H1 (cell line): Measurements from ENCODE around the gene KRTAP9-6. TPM values are rescaled to one million over a fixed set of nuclear protein-coding genes. Genes with fewer than 3 reads are reported as not detected.

Experiments
- CTCF ChIA-PET: fragments of 300-600 bp; sonication (Branson Sonifier 250); formaldehyde crosslinking; loops from one replicate; lab custom pipeline; 2021; ENCODE audit not compliant: partially characterized antibody; lab: Charles Lee
- POLR2A ChIA-PET: fragments of 300-600 bp; sonication (Branson Sonifier 250); formaldehyde crosslinking; loops from one replicate; lab custom pipeline; 2021; ENCODE audit warnings: inconsistent platforms; ENCODE audit not compliant: partially characterized antibody; lab: Charles Lee
- DNase-seq, 2 experiments: peaks; one replicate each; pipeline versions ENCODE4 v3.0.0 to v3.0.0-alpha.2; 2010 to 2022; ENCODE audit warnings: low spot score in 2 of 2, low read depth in 1 of 2, mixed read lengths in 1 of 2
- FAIRE-seq: peaks from 2 replicates; lab custom pipeline; 2011; peaks lifted over from hg19 to GRCh38; lab: Jason Lieb, UNC
- H2AFZ ChIP-seq: 2 replicates; pipeline ENCODE4 v1.8.1; 2012; ENCODE audit warnings: low read length, inconsistent platforms
- H2AK5ac ChIP-seq: 2 replicates; pipeline ENCODE4 v1.6.1; 2013; ENCODE audit warnings: low read depth, low read length
- H2BK120ac ChIP-seq: replicated peaks from 2 replicates; pipeline ENCODE3; 2013; ENCODE audit warnings: low read depth, low read length, inconsistent platforms
- H2BK12ac ChIP-seq: 2 replicates; pipeline ENCODE4 v1.6.1; 2013; ENCODE audit warnings: low read depth, low read length
- H2BK15ac ChIP-seq: 2 replicates; pipeline ENCODE4 v1.6.1; 2013; ENCODE audit warnings: low read length
- H2BK20ac ChIP-seq: 2 replicates; pipeline ENCODE4 v1.6.1; 2013; ENCODE audit warnings: low read length
- H2BK5ac ChIP-seq: 2 replicates; pipeline ENCODE4 v1.6.1; 2013; ENCODE audit warnings: low read depth, low read length
- H3K14ac ChIP-seq: 2 replicates; pipeline ENCODE4 v1.6.1; 2013; ENCODE audit warnings: inconsistent platforms; ENCODE audit not compliant: insufficient read length
- H3K18ac ChIP-seq: 2 replicates; pipeline ENCODE4 v1.6.1; 2013; ENCODE audit warnings: low read length; ENCODE audit errors: extremely low read depth
- H3K23ac ChIP-seq: 2 replicates; pipeline ENCODE4 v1.6.1; 2013; ENCODE audit warnings: inconsistent platforms; ENCODE audit not compliant: insufficient read length
- H3K23me2 ChIP-seq: 2 replicates; pipeline ENCODE4 v1.6.1; 2013; ENCODE audit warnings: low read depth, low read length
- H3K27ac ChIP-seq: 2 replicates; pipeline ENCODE4 v1.6.1; 2011; ENCODE audit warnings: low read depth, low read length, inconsistent platforms
- H3K27me3 ChIP-seq, 4 experiments: replicated peaks in 1 of 4; 1 replicate in 1 of 4; 2 replicates in 3 of 4; pipeline versions ENCODE4 v1.6.1 to v1.8.1; 2011 to 2013; ENCODE audit warnings: low read length in 3 of 4, mild to moderate bottlenecking in 3 of 4, inconsistent platforms in 2 of 4, mixed read lengths in 2 of 4, moderate library complexity in 1 of 4; ENCODE audit not compliant: control insufficient read depth in 3 of 4, insufficient read depth in 3 of 4; ENCODE audit errors: extremely low read depth in 1 of 4
- H3K36me3 ChIP-seq, 4 experiments: 2 replicates each; pipeline versions ENCODE4 v1.6.1 to v1.8.1; 2011 to 2013; ENCODE audit warnings: mild to moderate bottlenecking in 4 of 4, low read length in 3 of 4, moderate library complexity in 2 of 4, control low read depth in 1 of 4, inconsistent platforms in 1 of 4; ENCODE audit not compliant: insufficient read depth in 4 of 4, control insufficient read depth in 2 of 4
- H3K4ac ChIP-seq: replicated peaks from 2 replicates; pipeline ENCODE3; 2013; ENCODE audit warnings: low read length, low read depth, mixed read lengths, inconsistent platforms; ENCODE audit not compliant: insufficient read length
- H3K4me1 ChIP-seq, 4 experiments: replicated peaks in 1 of 4; 1 replicate in 1 of 4; 2 replicates in 3 of 4; pipeline versions ENCODE4 v1.6.1 to v1.8.1; 2011 to 2013; ENCODE audit warnings: low read length in 3 of 4, inconsistent platforms in 2 of 4, mixed read lengths in 1 of 4; ENCODE audit not compliant: insufficient read depth in 4 of 4, control insufficient read depth in 3 of 4
- H3K4me2 ChIP-seq, 2 experiments: 2 replicates each; pipeline versions ENCODE4 v1.6.1 to v1.8.1; 2011 to 2013; ENCODE audit warnings: low read depth in 2 of 2, low read length in 2 of 2, control low read depth in 1 of 2, inconsistent platforms in 1 of 2, mild to moderate bottlenecking in 1 of 2; ENCODE audit not compliant: insufficient read depth in 1 of 2
- H3K4me3 ChIP-seq, 4 experiments: fragments of 200-600, 300-600 bp in 1 of 4; sonication (generic), shearing (Covaris generic), sonication (Bioruptor Twin) in 1 of 4; 2 replicates each; pipeline versions ENCODE4 v1.5.1 to v1.8.1; 2011 to 2016; ENCODE audit warnings: low read length in 4 of 4, low read depth in 3 of 4, control low read depth in 2 of 4, inconsistent platforms in 2 of 4, mild to moderate bottlenecking in 2 of 4, mixed read lengths in 1 of 4, moderate library complexity in 1 of 4; ENCODE audit not compliant: insufficient read depth in 2 of 4; ENCODE audit errors: extremely low read depth in 1 of 4
- H3K56ac ChIP-seq: replicated peaks from 2 replicates; pipeline ENCODE3; 2013; ENCODE audit warnings: low read depth, mild to moderate bottlenecking, mixed read lengths, low read length, inconsistent platforms; ENCODE audit not compliant: insufficient read length
- H3K79me1 ChIP-seq: 2 replicates; pipeline ENCODE4 v1.6.1; 2013; ENCODE audit warnings: low read depth, low read length, control low read depth
- H3K79me2 ChIP-seq, 2 experiments: 2 replicates each; pipeline versions ENCODE4 v1.6.1 to v1.8.1; 2012 to 2013; ENCODE audit warnings: low read length in 2 of 2, mild to moderate bottlenecking in 2 of 2, inconsistent platforms in 1 of 2; ENCODE audit not compliant: insufficient read depth in 2 of 2, control insufficient read depth in 1 of 2
- H3K9ac ChIP-seq, 4 experiments: replicated peaks in 1 of 4; 1 replicate in 1 of 4; 2 replicates in 3 of 4; pipeline versions ENCODE4 v1.6.1 to v1.8.1; 2011 to 2013; ENCODE audit warnings: low read depth in 3 of 4, low read length in 3 of 4, control low read depth in 2 of 4, mild to moderate bottlenecking in 2 of 4, moderate library complexity in 2 of 4, inconsistent platforms in 1 of 4; ENCODE audit errors: extremely low read depth in 1 of 4
- H3K9me3 ChIP-seq, 2 experiments: 2 replicates each; pipeline versions ENCODE4 v1.6.1 to v1.8.1; 2012 to 2013; ENCODE audit warnings: mild to moderate bottlenecking in 2 of 2, moderate library complexity in 2 of 2, control low read depth in 1 of 2, inconsistent platforms in 1 of 2, low read depth in 1 of 2, low read length in 1 of 2, mixed read lengths in 1 of 2; ENCODE audit not compliant: insufficient read depth in 2 of 2
- H4K20me1 ChIP-seq, 2 experiments: replicated peaks in 1 of 2; 2 replicates each; pipeline versions ENCODE3 to v1.8.1; 2011 to 2013; ENCODE audit warnings: inconsistent platforms in 2 of 2, low read length in 2 of 2, mild to moderate bottlenecking in 1 of 2; ENCODE audit not compliant: insufficient read depth in 2 of 2, control insufficient read depth in 1 of 2
- H4K5ac ChIP-seq: 2 replicates; pipeline ENCODE4 v1.6.1; 2013; ENCODE audit warnings: low read length, low read depth, mixed read lengths, inconsistent platforms; ENCODE audit not compliant: insufficient read length
- H4K8ac ChIP-seq: 2 replicates; pipeline ENCODE4 v1.8.0; 2013; ENCODE audit warnings: mild to moderate bottlenecking, moderate library complexity, low read length, inconsistent platforms; ENCODE audit not compliant: insufficient read depth; ENCODE audit errors: extremely low read depth
- H4K91ac ChIP-seq: replicated peaks from 2 replicates; pipeline ENCODE3; 2013; ENCODE audit warnings: low read length, mixed read lengths, inconsistent platforms; ENCODE audit not compliant: insufficient read length
- ATF3 ChIP-seq: IDR thresholded peaks from 2 replicates; pipeline ENCODE4 v1.6.1; 2011; ENCODE audit warnings: low read depth, mild to moderate bottlenecking, low read length; ENCODE audit not compliant: insufficient read depth
- CBX8 ChIP-seq: fragments of 300-800, 300-1000 bp; sonication (generic); IDR thresholded peaks from 2 replicates; pipeline ENCODE4 v1.7.1; 2016; ENCODE audit warnings: low read depth, low read length, borderline replicate concordance
- CHD1 ChIP-seq: IDR thresholded peaks from 2 replicates; pipeline ENCODE4 v1.6.1; 2012; ENCODE audit warnings: low read depth, low read length, improper control_type of control experiment
- JUND ChIP-seq: IDR thresholded peaks from 2 replicates; pipeline ENCODE4 v1.6.1; 2011; ENCODE audit warnings: mild to moderate bottlenecking, improper control_type of control experiment, low read length
- KDM5A ChIP-seq: fragments of 200-600 bp; IDR thresholded peaks from 2 replicates; pipeline ENCODE4 v1.7.1; 2012; ENCODE audit warnings: mild to moderate bottlenecking, low read length, inconsistent platforms, mixed read lengths
- MAFK ChIP-seq: IDR thresholded peaks from 2 replicates; pipeline ENCODE4 v1.6.1; 2012; ENCODE audit warnings: low read depth, mild to moderate bottlenecking, improper control_type of control experiment, low read length
- PHF8 ChIP-seq: fragments of 200-600 bp; sonication (generic); conservative IDR thresholded peaks from 2 replicates; pipeline ENCODE4 v1.7.1; 2012; ENCODE audit warnings: low read depth, mild to moderate bottlenecking, inconsistent platforms, low read length, moderate library complexity
- POLR2A ChIP-seq, 2 experiments: IDR thresholded peaks; 1 replicate in 1 of 2; 2 replicates in 1 of 2; pipeline ENCODE4 v1.6.1; 2011; ENCODE audit warnings: low read depth in 2 of 2, low read length in 2 of 2, mild to moderate bottlenecking in 2 of 2; ENCODE audit errors: control extremely low read depth in 1 of 2
- POU5F1 ChIP-seq: IDR thresholded peaks from 2 replicates; pipeline ENCODE4 v1.6.1; 2011; ENCODE audit warnings: low read depth, mild to moderate bottlenecking, low read length, moderate library complexity
- RBBP5 ChIP-seq: IDR thresholded peaks from 2 replicates; pipeline ENCODE4 v1.7.1; 2012; ENCODE audit warnings: low read depth, mild to moderate bottlenecking, inconsistent platforms, low read length, moderate library complexity, borderline replicate concordance
- RXRA ChIP-seq: IDR thresholded peaks from 2 replicates; pipeline ENCODE4 v1.6.1; 2011; ENCODE audit warnings: low read depth, mild to moderate bottlenecking, low read length, moderate library complexity; ENCODE audit not compliant: insufficient read depth
- SP4 ChIP-seq: IDR thresholded peaks from 2 replicates; pipeline ENCODE4 v1.6.1; 2012; ENCODE audit warnings: low read length, inconsistent platforms
- SRF ChIP-seq: IDR thresholded peaks from 2 replicates; pipeline ENCODE4 v1.6.1; 2011; ENCODE audit warnings: mild to moderate bottlenecking, low read depth, low read length, moderate library complexity
- ZNF274 ChIP-seq: IDR thresholded peaks from 2 replicates; pipeline ENCODE4 v1.7.0; 2012; ENCODE audit warnings: low read length, borderline replicate concordance; ENCODE audit errors: extremely low read depth
- WGBS, 2 experiments: shearing (Covaris generic) in 1 of 2; methylation state at CpG; one replicate each; pipeline versions ENCODE4 v1.1.6 to v1.1.7; 2013 to 2015; ENCODE audit warnings: low lambda C conversion rate in 2 of 2, mixed read lengths in 2 of 2, inconsistent platforms in 1 of 2, low coverage in 1 of 2, missing lambda C conversion rate in 1 of 2; ENCODE audit not compliant: insufficient replicate concordance in 2 of 2, insufficient coverage in 1 of 2, insufficient read length in 1 of 2; ENCODE audit errors: extremely low coverage in 1 of 2, missing lambda C conversion rate in 1 of 2; 5-methylcytosine and 5-hydroxymethylcytosine counted together
- polyA plus RNA-seq, 7 experiments: library from polyadenylated mRNA; depleted of rRNA in 3 of 7; stranded (reverse) in 5 of 7; unstranded in 2 of 7; fragments of >200 nt in 5 of 7; fragments of 200-250 nt in 2 of 7; gene quantifications; 1 replicate in 5 of 7; 2 replicates in 1 of 7; 4 replicates in 1 of 7; pipeline versions ENCODE4 v1.2.1 to v1.2.3, GENCODE V29; 2011 to 2013; ENCODE audit warnings: missing spikeins in 2 of 7, mixed read lengths in 2 of 7
- total RNA-seq: library from RNA; stranded (reverse); fragmentation: NEBNext Ultra II Directional; extraction: Animal tissue kit (Norgen Biotek cat#: 25700); gene quantifications from 2 replicates; pipeline ENCODE4 v1.2.1, GENCODE V29; 2021

KRTAP9-6 gene
- total and polyA plus RNA-seq, 2 of the 8 experiments (the other 6 are each of a cell fraction or from before 2014, with no cell fraction given): not detected

GRCh38 chr17:41296846-41297245, 31.7 kb downstream of the KRTAP9-6 start:
- Histone ChIP-seq H4K20me1 (no peaks in the 10 kb centered on the region), H3K27ac (no peak overlapping the region), H2BK12ac (no peak overlapping the region), H4K5ac (no peak overlapping the region), H3K18ac (no peak overlapping the region), H3K14ac (no peak overlapping the region), H2BK120ac (no peak overlapping the region), H3K9ac (no peak overlapping the region), H3K23me2 (no peaks in the 10 kb centered on the region), H4K91ac (no peak overlapping the region), H3K27me3 (no peaks in the 10 kb centered on the region), H2BK15ac (no peak overlapping the region), H2BK5ac (no peak overlapping the region), H3K4me1 (no peaks in the 10 kb centered on the region; a peak in 1 of 7 replicates), H2BK20ac (no peak overlapping the region), H3K56ac (no peak overlapping the region), H3K23ac (no peak overlapping the region), H3K4me3 (no peak overlapping the region), H2AFZ (no peak overlapping the region), H3K9me3 (no peaks in the 10 kb centered on the region; a peak in 1 of 4 replicates), H3K4ac (no peak overlapping the region), H3K36me3 (no peaks in the 10 kb centered on the region), H3K79me2 (no peaks in the 10 kb centered on the region), H2AK5ac (no peak overlapping the region), H3K4me2 (no peak overlapping the region), H4K8ac (no peak overlapping the region), H3K79me1 (no peaks in the 10 kb centered on the region)
- DNase-seq: no peak
- 74% methylated on average over 1 of the region's 1 CpG; no CpG with 5 or more reads in 1 of the 2 experiments for WGBS, 2 experiments
- ChIA-PET CTCF (interaction anchor here (0.6 kb wide), 1 partner anchor 16 kb away, joined by 3 read pairs; no protein-coding TSS in a partner anchor), POLR2A (no interaction called here)
- FAIRE-seq: no peak
- no peak for TF ChIP-seq CHD1
- no peak for TF ChIP-seq SP4
- TF ChIP-seq CBX8: no peak
- no peak for TF ChIP-seq ZNF274
- no peak for TF ChIP-seq MAFK
- TF ChIP-seq POU5F1: no peak
- no peak for TF ChIP-seq PHF8
- no peak for TF ChIP-seq JUND
- TF ChIP-seq KDM5A: no peak
- no peak for TF ChIP-seq RBBP5
- TF ChIP-seq SRF: no peak
- no peak for TF ChIP-seq ATF3
- no peak for TF ChIP-seq POLR2A (IDR thresholded peaks at IDR 0.05; ENCODE audit: control extremely low read depth in 1 of 2, low read depth in 2 of 2, low read length in 2 of 2)
- no peak for TF ChIP-seq RXRA
